Endothelial cell of umbilical vein (primary cell): ENCODE measurements around the gene SURF1.

Experiments
- CTCF ChIP-seq, 2 donors: IDR thresholded peaks; 1 replicate in 1 of 2; 2 replicates in 1 of 2; pipeline ENCODE4 v1.5.1; 2011; ENCODE audit warnings: low read length in 2 of 2, mild to moderate bottlenecking in 2 of 2, moderate library complexity in 2 of 2, control low read depth in 1 of 2, inconsistent platforms in 1 of 2, low read depth in 1 of 2; ENCODE audit not compliant: insufficient read depth in 1 of 2; ENCODE audit errors: extremely low read depth in 1 of 2
- EZH2 ChIP-seq: IDR thresholded peaks from 2 replicates; pipeline ENCODE4 v1.6.1; 2012; ENCODE audit warnings: borderline replicate concordance, low read depth, mild to moderate bottlenecking, moderate library complexity, low read length, inconsistent platforms; ENCODE audit not compliant: severe bottlenecking
- JUN ChIP-seq: IDR thresholded peaks from 2 replicates; pipeline ENCODE4 v1.6.1; 2011; ENCODE audit warnings: borderline replicate concordance, low read depth; ENCODE audit not compliant: insufficient read length, insufficient read depth
- MAX ChIP-seq: IDR thresholded peaks from 2 replicates; pipeline ENCODE4 v1.6.1; 2011; ENCODE audit not compliant: insufficient read depth, insufficient read length
- MYC ChIP-seq: IDR thresholded peaks from one replicate; pipeline ENCODE4 v1.6.1; 2011; ENCODE audit warnings: mild to moderate bottlenecking, low read depth, low read length
- POLR2A ChIP-seq: IDR thresholded peaks from 2 replicates; pipeline ENCODE4 v1.6.1; 2012; ENCODE audit warnings: low read depth, mild to moderate bottlenecking, control low read depth, low read length
- POLR2AphosphoS5 ChIP-seq: IDR thresholded peaks from 2 replicates; pipeline ENCODE4 v1.6.1; 2012; ENCODE audit warnings: low read depth, mild to moderate bottlenecking, control low read depth, low read length, moderate library complexity; ENCODE audit not compliant: insufficient read depth

- TF ChIP-seq EZH2 (no peak), MAX (no peak), CTCF (IDR thresholded peaks at IDR 0.05; ENCODE audit: extremely low read depth in 1 of 2, insufficient read depth in 1 of 2, low read depth in 1 of 2, low read length in 2 of 2) (no peak), POLR2A (no peak), POLR2AphosphoS5 (no peak), JUN (no peak), MYC (no peak)
Observed at GRCh38 chr9:133332381-133332730, 23.9 kb downstream of the SURF1 start.
